H1 (cell line): ENCODE data around the gene COL6A1. TPM values are rescaled to one million over a fixed set of nuclear protein-coding genes. Genes with fewer than 3 reads are reported as not detected.

ENCODE experiments used
- CTCF ChIA-PET: fragments of 300-600 bp; sonication (Branson Sonifier 250); formaldehyde crosslinking; loops from one replicate; lab custom pipeline; 2021; ENCODE audit not compliant: partially characterized antibody; lab: Charles Lee
- POLR2A ChIA-PET: fragments of 300-600 bp; sonication (Branson Sonifier 250); formaldehyde crosslinking; loops from one replicate; lab custom pipeline; 2021; ENCODE audit warnings: inconsistent platforms; ENCODE audit not compliant: partially characterized antibody; lab: Charles Lee
- DNase-seq, 2 experiments: peaks; one replicate each; pipeline versions ENCODE4 v3.0.0 to v3.0.0-alpha.2; 2010 to 2022; ENCODE audit warnings: low spot score in 2 of 2, low read depth in 1 of 2, mixed read lengths in 1 of 2
- FAIRE-seq: peaks from 2 replicates; lab custom pipeline; 2011; peaks lifted over from hg19 to GRCh38; lab: Jason Lieb, UNC
- H2AFZ ChIP-seq: 2 replicates; pipeline ENCODE4 v1.8.1; 2012; ENCODE audit warnings: low read length, inconsistent platforms
- H2AK5ac ChIP-seq: 2 replicates; pipeline ENCODE4 v1.6.1; 2013; ENCODE audit warnings: low read depth, low read length
- H2BK120ac ChIP-seq: replicated peaks from 2 replicates; pipeline ENCODE3; 2013; ENCODE audit warnings: low read depth, low read length, inconsistent platforms
- H2BK12ac ChIP-seq: 2 replicates; pipeline ENCODE4 v1.6.1; 2013; ENCODE audit warnings: low read depth, low read length
- H2BK15ac ChIP-seq: 2 replicates; pipeline ENCODE4 v1.6.1; 2013; ENCODE audit warnings: low read length
- H2BK20ac ChIP-seq: 2 replicates; pipeline ENCODE4 v1.6.1; 2013; ENCODE audit warnings: low read length
- H2BK5ac ChIP-seq: 2 replicates; pipeline ENCODE4 v1.6.1; 2013; ENCODE audit warnings: low read depth, low read length
- H3K14ac ChIP-seq: 2 replicates; pipeline ENCODE4 v1.6.1; 2013; ENCODE audit warnings: inconsistent platforms; ENCODE audit not compliant: insufficient read length
- H3K18ac ChIP-seq: 2 replicates; pipeline ENCODE4 v1.6.1; 2013; ENCODE audit warnings: low read length; ENCODE audit errors: extremely low read depth
- H3K23ac ChIP-seq: 2 replicates; pipeline ENCODE4 v1.6.1; 2013; ENCODE audit warnings: inconsistent platforms; ENCODE audit not compliant: insufficient read length
- H3K23me2 ChIP-seq: 2 replicates; pipeline ENCODE4 v1.6.1; 2013; ENCODE audit warnings: low read depth, low read length
- H3K27ac ChIP-seq: 2 replicates; pipeline ENCODE4 v1.6.1; 2011; ENCODE audit warnings: low read depth, low read length, inconsistent platforms
- H3K27me3 ChIP-seq, 4 experiments: replicated peaks in 1 of 4; 1 replicate in 1 of 4; 2 replicates in 3 of 4; pipeline versions ENCODE4 v1.6.1 to v1.8.1; 2011 to 2013; ENCODE audit warnings: low read length in 3 of 4, mild to moderate bottlenecking in 3 of 4, inconsistent platforms in 2 of 4, mixed read lengths in 2 of 4, moderate library complexity in 1 of 4; ENCODE audit not compliant: control insufficient read depth in 3 of 4, insufficient read depth in 3 of 4; ENCODE audit errors: extremely low read depth in 1 of 4
- H3K36me3 ChIP-seq, 4 experiments: 2 replicates each; pipeline versions ENCODE4 v1.6.1 to v1.8.1; 2011 to 2013; ENCODE audit warnings: mild to moderate bottlenecking in 4 of 4, low read length in 3 of 4, moderate library complexity in 2 of 4, control low read depth in 1 of 4, inconsistent platforms in 1 of 4; ENCODE audit not compliant: insufficient read depth in 4 of 4, control insufficient read depth in 2 of 4
- H3K4ac ChIP-seq: replicated peaks from 2 replicates; pipeline ENCODE3; 2013; ENCODE audit warnings: low read length, low read depth, mixed read lengths, inconsistent platforms; ENCODE audit not compliant: insufficient read length
- H3K4me1 ChIP-seq, 4 experiments: replicated peaks in 1 of 4; 1 replicate in 1 of 4; 2 replicates in 3 of 4; pipeline versions ENCODE4 v1.6.1 to v1.8.1; 2011 to 2013; ENCODE audit warnings: low read length in 3 of 4, inconsistent platforms in 2 of 4, mixed read lengths in 1 of 4; ENCODE audit not compliant: insufficient read depth in 4 of 4, control insufficient read depth in 3 of 4
- H3K4me2 ChIP-seq, 2 experiments: 2 replicates each; pipeline versions ENCODE4 v1.6.1 to v1.8.1; 2011 to 2013; ENCODE audit warnings: low read depth in 2 of 2, low read length in 2 of 2, control low read depth in 1 of 2, inconsistent platforms in 1 of 2, mild to moderate bottlenecking in 1 of 2; ENCODE audit not compliant: insufficient read depth in 1 of 2
- H3K4me3 ChIP-seq, 4 experiments: fragments of 200-600, 300-600 bp in 1 of 4; sonication (generic), shearing (Covaris generic), sonication (Bioruptor Twin) in 1 of 4; 2 replicates each; pipeline versions ENCODE4 v1.5.1 to v1.8.1; 2011 to 2016; ENCODE audit warnings: low read length in 4 of 4, low read depth in 3 of 4, control low read depth in 2 of 4, inconsistent platforms in 2 of 4, mild to moderate bottlenecking in 2 of 4, mixed read lengths in 1 of 4, moderate library complexity in 1 of 4; ENCODE audit not compliant: insufficient read depth in 2 of 4; ENCODE audit errors: extremely low read depth in 1 of 4
- H3K56ac ChIP-seq: replicated peaks from 2 replicates; pipeline ENCODE3; 2013; ENCODE audit warnings: low read depth, mild to moderate bottlenecking, mixed read lengths, low read length, inconsistent platforms; ENCODE audit not compliant: insufficient read length
- H3K79me1 ChIP-seq: 2 replicates; pipeline ENCODE4 v1.6.1; 2013; ENCODE audit warnings: low read depth, low read length, control low read depth
- H3K79me2 ChIP-seq, 2 experiments: 2 replicates each; pipeline versions ENCODE4 v1.6.1 to v1.8.1; 2012 to 2013; ENCODE audit warnings: low read length in 2 of 2, mild to moderate bottlenecking in 2 of 2, inconsistent platforms in 1 of 2; ENCODE audit not compliant: insufficient read depth in 2 of 2, control insufficient read depth in 1 of 2
- H3K9ac ChIP-seq, 4 experiments: replicated peaks in 1 of 4; 1 replicate in 1 of 4; 2 replicates in 3 of 4; pipeline versions ENCODE4 v1.6.1 to v1.8.1; 2011 to 2013; ENCODE audit warnings: low read depth in 3 of 4, low read length in 3 of 4, control low read depth in 2 of 4, mild to moderate bottlenecking in 2 of 4, moderate library complexity in 2 of 4, inconsistent platforms in 1 of 4; ENCODE audit errors: extremely low read depth in 1 of 4
- H3K9me3 ChIP-seq, 2 experiments: 2 replicates each; pipeline versions ENCODE4 v1.6.1 to v1.8.1; 2012 to 2013; ENCODE audit warnings: mild to moderate bottlenecking in 2 of 2, moderate library complexity in 2 of 2, control low read depth in 1 of 2, inconsistent platforms in 1 of 2, low read depth in 1 of 2, low read length in 1 of 2, mixed read lengths in 1 of 2; ENCODE audit not compliant: insufficient read depth in 2 of 2
- H4K20me1 ChIP-seq, 2 experiments: replicated peaks in 1 of 2; 2 replicates each; pipeline versions ENCODE3 to v1.8.1; 2011 to 2013; ENCODE audit warnings: inconsistent platforms in 2 of 2, low read length in 2 of 2, mild to moderate bottlenecking in 1 of 2; ENCODE audit not compliant: insufficient read depth in 2 of 2, control insufficient read depth in 1 of 2
- H4K5ac ChIP-seq: 2 replicates; pipeline ENCODE4 v1.6.1; 2013; ENCODE audit warnings: low read length, low read depth, mixed read lengths, inconsistent platforms; ENCODE audit not compliant: insufficient read length
- H4K8ac ChIP-seq: 2 replicates; pipeline ENCODE4 v1.8.0; 2013; ENCODE audit warnings: mild to moderate bottlenecking, moderate library complexity, low read length, inconsistent platforms; ENCODE audit not compliant: insufficient read depth; ENCODE audit errors: extremely low read depth
- H4K91ac ChIP-seq: replicated peaks from 2 replicates; pipeline ENCODE3; 2013; ENCODE audit warnings: low read length, mixed read lengths, inconsistent platforms; ENCODE audit not compliant: insufficient read length
- CBX8 ChIP-seq: fragments of 300-800, 300-1000 bp; sonication (generic); IDR thresholded peaks from 2 replicates; pipeline ENCODE4 v1.7.1; 2016; ENCODE audit warnings: low read depth, low read length, borderline replicate concordance
- CEBPB ChIP-seq: IDR thresholded peaks from 2 replicates; pipeline ENCODE4 v1.6.1; 2012; ENCODE audit warnings: low read depth, low read length
- CHD1 ChIP-seq: IDR thresholded peaks from 2 replicates; pipeline ENCODE4 v1.6.1; 2012; ENCODE audit warnings: low read depth, low read length, improper control_type of control experiment
- EZH2 ChIP-seq: fragments of 200-600 bp; sonication (generic); IDR thresholded peaks from 2 replicates; pipeline ENCODE4 v1.7.1; 2012; ENCODE audit warnings: low read depth, mild to moderate bottlenecking, moderate library complexity, low read length, inconsistent platforms; ENCODE audit not compliant: severe bottlenecking
- GTF2F1 ChIP-seq: IDR thresholded peaks from 2 replicates; pipeline ENCODE4 v1.6.1; 2012; ENCODE audit warnings: low read depth, low read length, improper control_type of control experiment, borderline replicate concordance
- HDAC6 ChIP-seq: IDR thresholded peaks from one replicate; pipeline ENCODE4 v1.7.1; 2012; ENCODE audit warnings: low read depth, mild to moderate bottlenecking, inconsistent platforms, low read length, moderate library complexity
- JUN ChIP-seq: IDR thresholded peaks from 2 replicates; pipeline ENCODE4 v1.6.1; 2011; ENCODE audit warnings: low read depth, mild to moderate bottlenecking, improper control_type of control experiment, low read length
- KDM5A ChIP-seq: fragments of 200-600 bp; IDR thresholded peaks from 2 replicates; pipeline ENCODE4 v1.7.1; 2012; ENCODE audit warnings: mild to moderate bottlenecking, low read length, inconsistent platforms, mixed read lengths
- PHF8 ChIP-seq: fragments of 200-600 bp; sonication (generic); conservative IDR thresholded peaks from 2 replicates; pipeline ENCODE4 v1.7.1; 2012; ENCODE audit warnings: low read depth, mild to moderate bottlenecking, inconsistent platforms, low read length, moderate library complexity
- RNF2 ChIP-seq: fragments of 200-900, 300-1000 bp; sonication (generic); IDR thresholded peaks from 2 replicates; pipeline ENCODE4 v1.7.1; 2016; ENCODE audit warnings: borderline replicate concordance, low read depth, mild to moderate bottlenecking, antibody characterized with exemption, low read length; ENCODE audit not compliant: poor library complexity, severe bottlenecking; ENCODE audit errors: missing control alignments
- SIRT6 ChIP-seq: IDR thresholded peaks from one replicate; pipeline ENCODE4 v1.7.1; 2012; ENCODE audit warnings: low read length, inconsistent platforms
- SP4 ChIP-seq: IDR thresholded peaks from 2 replicates; pipeline ENCODE4 v1.6.1; 2012; ENCODE audit warnings: low read length, inconsistent platforms
- SRF ChIP-seq: IDR thresholded peaks from 2 replicates; pipeline ENCODE4 v1.6.1; 2011; ENCODE audit warnings: mild to moderate bottlenecking, low read depth, low read length, moderate library complexity
- SUZ12 ChIP-seq: fragments of 200-600 bp; sonication (generic); IDR thresholded peaks from 2 replicates; pipeline ENCODE4 v1.6.1; 2012; ENCODE audit warnings: mild to moderate bottlenecking, inconsistent platforms, low read length, moderate library complexity, mixed read lengths
- TBP ChIP-seq: IDR thresholded peaks from 2 replicates; pipeline ENCODE4 v1.6.1; 2011; ENCODE audit warnings: low read depth, low read length, improper control_type of control experiment
- whole genome bisulfite sequencing, 2 experiments: shearing (Covaris generic) in 1 of 2; methylation state at CpG; one replicate each; pipeline versions ENCODE4 v1.1.6 to v1.1.7; 2013 to 2015; ENCODE audit warnings: low lambda C conversion rate in 2 of 2, mixed read lengths in 2 of 2, inconsistent platforms in 1 of 2, low coverage in 1 of 2, missing lambda C conversion rate in 1 of 2; ENCODE audit not compliant: insufficient replicate concordance in 2 of 2, insufficient coverage in 1 of 2, insufficient read length in 1 of 2; ENCODE audit errors: extremely low coverage in 1 of 2, missing lambda C conversion rate in 1 of 2; 5-methylcytosine and 5-hydroxymethylcytosine counted together
- polyA plus RNA-seq, 7 experiments: library from polyadenylated mRNA; depleted of rRNA in 3 of 7; stranded (reverse) in 5 of 7; unstranded in 2 of 7; fragments of >200 nt in 5 of 7; fragments of 200-250 nt in 2 of 7; gene quantifications; 1 replicate in 5 of 7; 2 replicates in 1 of 7; 4 replicates in 1 of 7; pipeline versions ENCODE4 v1.2.1 to v1.2.3, GENCODE V29; 2011 to 2013; ENCODE audit warnings: missing spikeins in 2 of 7, mixed read lengths in 2 of 7
- total RNA-seq: library from RNA; stranded (reverse); fragmentation: NEBNext Ultra II Directional; extraction: Animal tissue kit (Norgen Biotek cat#: 25700); gene quantifications from 2 replicates; pipeline ENCODE4 v1.2.1, GENCODE V29; 2021

COL6A1 gene
- total and polyA plus RNA-seq, 2 of the 8 experiments (the other 6 are each of a cell fraction or from before 2014, with no cell fraction given): 100 to 115 TPM

DNA sequence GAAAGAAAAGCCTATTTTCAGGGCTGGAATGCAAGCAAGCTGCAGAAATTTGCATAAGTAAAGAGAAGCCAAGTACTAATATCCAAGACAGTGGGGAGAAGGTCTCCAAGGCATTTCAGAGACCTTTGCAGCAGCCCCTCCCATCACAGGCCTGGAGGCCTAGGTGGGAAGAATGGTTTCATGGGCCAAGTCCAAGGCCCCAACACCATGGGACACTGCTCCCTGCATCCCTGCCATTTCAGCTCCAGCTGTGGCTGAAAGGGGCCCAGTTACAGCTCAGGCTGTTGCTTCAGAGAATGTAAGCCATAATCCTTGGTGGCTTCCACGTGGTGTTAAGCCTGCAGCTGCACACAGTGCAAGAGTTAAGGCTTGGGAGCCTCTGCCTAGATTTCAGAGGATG lies 16.9 kb upstream of the COL6A1 start:
- Histone ChIP-seq H3K4me1 (no peaks in the 10 kb centered on the region), H2BK12ac (no peak overlapping the region), H2BK5ac (no peak overlapping the region), H3K36me3 (no peaks in the 10 kb centered on the region; a peak in 1 of 8 replicates), H3K4me2 (no peak overlapping the region), H3K4ac (no peak overlapping the region), H4K8ac (no peak overlapping the region; the same call in 1 of the 2 replicates), H4K20me1 (no peaks in the 10 kb centered on the region), H3K9me3 (peaks cover 41 to 47% of the 10 kb centered on the region in 2 experiments), H3K18ac (no peak overlapping the region), H3K4me3 (no peak overlapping the region), H4K5ac (no peak overlapping the region), H3K23me2 (no peaks in the 10 kb centered on the region), H3K79me1 (no peaks in the 10 kb centered on the region), H3K56ac (no peak overlapping the region), H3K14ac (no peak overlapping the region), H2AK5ac (no peak overlapping the region), H2BK15ac (no peak overlapping the region), H3K23ac (no peak overlapping the region), H4K91ac (no peak overlapping the region), H3K27ac (no peak overlapping the region), H2BK20ac (no peak overlapping the region), H2AFZ (no peak overlapping the region), H3K9ac (no peak overlapping the region), H3K79me2 (no peaks in the 10 kb centered on the region), H2BK120ac (no peak overlapping the region)
- DNase-seq: no peak
- POLR2A ChIA-PET: no interaction called here
- CTCF ChIA-PET: interaction anchor here (0.9 to 1.4 kb wide), 2 partner anchors 10 to 178 kb away, joined by 4 to 6 read pairs; no protein-coding TSS in a partner anchor
- no peak for FAIRE-seq
- 50% methylated on average over 1 of the region's 1 CpG; no CpG with 5 or more reads in 1 of the 2 experiments for WGBS, 2 experiments
- TF ChIP-seq JUN (no peak), SRF (no peak), SP4 (no peak), CHD1 (no peak), PHF8 (no peak), GTF2F1 (no peak), SUZ12 (no peak), TBP (no peak), RNF2 (no peak), SIRT6 (no peak), EZH2 (no peak), CBX8 (no peak), KDM5A (no peak), HDAC6 (no peak), CEBPB (no peak)
- TF ChIP-seq, all 59 proteins: peak for 0
- H3K27me3 ChIP-seq: no peaks in the 10 kb centered on the region
